ENCODE results near the gene PLXDC2. TPM values are rescaled to one million over a fixed set of nuclear protein-coding genes. Genes with fewer than 3 reads are reported as not detected.

PLXDC2 gene
- total RNA-seq, 1 experiment from 2014 or later, result 0.20 TPM

DNA sequence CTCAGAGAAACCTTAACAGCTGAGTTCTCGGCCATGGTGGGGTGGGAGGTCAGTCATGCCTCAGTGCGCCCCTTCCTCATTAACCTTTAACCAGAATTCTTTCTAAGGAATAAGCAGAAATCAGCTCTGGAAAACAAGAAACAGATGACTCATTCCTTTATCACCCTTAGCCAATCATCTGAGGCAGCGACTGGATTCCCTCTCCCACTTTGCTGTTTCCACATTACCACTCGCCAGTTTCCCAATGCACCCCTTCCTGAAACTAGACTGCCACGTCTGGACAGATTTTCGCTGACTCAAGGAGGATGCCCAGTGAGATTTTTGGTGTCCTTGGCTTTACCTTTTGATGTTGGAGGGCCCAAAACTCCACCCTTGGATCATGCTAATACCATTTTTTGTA, 223.8 kb downstream of the PLXDC2 start:
- H3K27me3 ChIP-seq (ENCODE audit: insufficient read depth, low read length), result no peaks in the 10 kb centered on the region
- ATAC-seq (no peak), DNase-seq (ENCODE audit: low read depth, low spot score) (no peak)
- intact Hi-C loops (cut with micrococcal nuclease), result no loop called here
- peaks cover 0 to 14% of the 10 kb centered on the region in 2 experiments; a peak in 2 of 4 replicates for H3K9me3 ChIP-seq (ENCODE audit: control insufficient read depth in 1 of 2, insufficient read depth in 1 of 2, low read depth in 1 of 2, low read length in 2 of 2)
- H3K4me3 ChIP-seq (replicated peaks in 1 of 2; ENCODE audit: low read depth in 1 of 2, low read length in 2 of 2), result no peak overlapping the region
- BruUV-seq (replicated peaks), result no TSS peak
- RAD21 ChIA-PET (ENCODE audit: low non-redundant PET in 1 of 2, low total read pairs in 2 of 2, uncharacterized antibody in 2 of 2, unreplicated experiment in 2 of 2), result no interaction called here
- no peaks in the 10 kb centered on the region for H3K79me2 ChIP-seq (ENCODE audit: insufficient read depth, low read length)
- CTCF ChIA-PET, result no interaction called here
- no peak overlapping the region for H2AFZ ChIP-seq (ENCODE audit: low read depth, low read length, poor library complexity, severe bottlenecking)
- POLR2A ChIA-PET, result no interaction called here
- TF ChIP-seq POLR2AphosphoS5 (IDR thresholded peaks at IDR 0.05; ENCODE audit: low read depth, low read length), result no peak
- TF ChIP-seq, protein P1, sequence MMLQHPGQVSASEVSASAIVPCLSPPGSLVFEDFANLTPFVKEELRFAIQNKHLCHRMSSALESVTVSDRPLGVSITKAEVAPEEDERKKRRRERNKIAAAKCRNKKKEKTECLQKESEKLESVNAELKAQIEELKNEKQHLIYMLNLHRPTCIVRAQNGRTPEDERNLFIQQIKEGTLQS (IDR thresholded peaks at IDR 0.05), result no peak
- TF ChIP-seq ZBTB33 (IDR thresholded peaks at IDR 0.05; ENCODE audit: extremely low read depth, insufficient replicate concordance, low read length), result no peak
- TF ChIP-seq SP1 (IDR thresholded peaks at IDR 0.05; ENCODE audit: low read depth), result no peak
- TF ChIP-seq JUND (IDR thresholded peaks at IDR 0.05), result no peak
- TF ChIP-seq TCF7L2 (IDR thresholded peaks at IDR 0.05; ENCODE audit: borderline replicate concordance, extremely low read depth, insufficient read depth, insufficient read length), result no peak
- TF ChIP-seq ZFX (IDR thresholded peaks at IDR 0.05), result no peak
- no peak for TF ChIP-seq ELF1 (IDR thresholded peaks at IDR 0.05; ENCODE audit: borderline replicate concordance, low read depth)
- TF ChIP-seq EZH2phosphoT487 (IDR thresholded peaks at IDR 0.05; ENCODE audit: borderline replicate concordance), result no peak
- TF ChIP-seq SRF (IDR thresholded peaks at IDR 0.05; ENCODE audit: low read depth), result no peak
- no peak overlapping the region for H3K27ac ChIP-seq (ENCODE audit: low read depth, low read length)
- H3K4me1 ChIP-seq (ENCODE audit: control insufficient read depth in 1 of 2, insufficient read depth in 2 of 2, low read length in 2 of 2), result no peaks in the 10 kb centered on the region
- H3K9me2 ChIP-seq (ENCODE audit: insufficient read depth), result no peaks in the 10 kb centered on the region
- H3K4me2 ChIP-seq (ENCODE audit: low read length), result no peak overlapping the region
- no peaks in the 10 kb centered on the region for H4K20me1 ChIP-seq (ENCODE audit: insufficient read depth)
- no peak overlapping the region for H3K9ac ChIP-seq (ENCODE audit: low read length)
- H3K36me3 ChIP-seq (ENCODE audit: control insufficient read depth in 1 of 2, insufficient read depth in 2 of 2, low read length in 2 of 2), result no peaks in the 10 kb centered on the region

All from HCT116 (cell line).